BLaER1 treated with 17β-estradiol and CSF1 and Interleukin-3, amounts not matched to agents 10 nM and 100 nM (cell line): ENCODE measurements around the gene ZBED5.
"Not testable (repeated sequence)": the region's sequence is repeated elsewhere in the genome, so short reads cannot be mapped to it uniquely, and the experiment has no call there.

Experiments
- H3K27ac ChIP-seq, 11 experiments: shearing (Covaris generic); formaldehyde crosslinking; 2 replicates each; pipeline ENCODE4 v1.8.1; 2022
- H3K27me3 ChIP-seq, 11 experiments: shearing (Covaris generic); formaldehyde crosslinking; 2 replicates each; pipeline ENCODE4 v1.8.1; 2022
- H3K36me3 ChIP-seq, 11 experiments: shearing (Covaris generic); formaldehyde crosslinking; 2 replicates each; pipeline ENCODE4 v1.8.1; 2022
- H3K4me1 ChIP-seq, 10 experiments: shearing (Covaris generic); formaldehyde crosslinking; 2 replicates each; pipeline ENCODE4 v1.8.1; 2022
- H3K4me2 ChIP-seq, 11 experiments: shearing (Covaris generic); formaldehyde crosslinking; 2 replicates each; pipeline ENCODE4 v1.8.1; 2022
- H3K4me3 ChIP-seq, 10 experiments: shearing (Covaris generic); formaldehyde crosslinking; 2 replicates each; pipeline ENCODE4 v1.8.1; 2022
- H3K9ac ChIP-seq, 11 experiments: shearing (Covaris generic); formaldehyde crosslinking; 2 replicates each; pipeline ENCODE4 v1.8.1; 2022
- H3K9me3 ChIP-seq, 11 experiments: shearing (Covaris generic); formaldehyde crosslinking; replicated peaks in 1 of 11; 2 replicates each; pipeline ENCODE4 v1.8.1; 2022
- H4K20me1 ChIP-seq, 11 experiments: shearing (Covaris generic); formaldehyde crosslinking; 2 replicates each; pipeline ENCODE4 v1.8.1; 2022
- Cebpa-rat ChIP-seq, 11 experiments: shearing (Covaris generic); IDR thresholded peaks; 2 replicates each; pipeline ENCODE4 v1.8.1; 2022

The ZBED5 gene

GRCh38 chr11:10897150-10897549 lies 39.3 kb upstream of the ZBED5 start:
- no peak for TF ChIP-seq Cebpa-rat (IDR thresholded peaks at IDR 0.05)
- Histone ChIP-seq H3K9ac (no peak overlapping the region), H3K9me3 (peaks cover 0 to 12% (median 0%) of the 10 kb centered on the region in 11 experiments; a peak in 4 of 22 replicates), H3K4me2 (peak overlapping the region in 2 of 11 experiments; percentile 89 to 93; a peak in 4 of 22 replicates), H3K4me1 (peaks cover 0 to 80% (median 17%) of the 10 kb centered on the region in 10 experiments; a peak in 14 of 20 replicates), H4K20me1 (no peaks in the 10 kb centered on the region), H3K27me3 (no peaks in the 10 kb centered on the region), H3K4me3 (no peak overlapping the region), H3K36me3 (no peaks in the 10 kb centered on the region), H3K27ac (peak overlapping the region in 3 of 11 experiments; percentile 26 to 97 (median 45); a peak in 5 of 22 replicates)

GRCh38 chr11:10896493-10896892 lies 38.6 kb upstream of the ZBED5 start:
- peaks cover 0 to 80% (median 17%) of the 10 kb centered on the region in 10 experiments; a peak in 14 of 20 replicates for H3K4me1 ChIP-seq
- no peaks in the 10 kb centered on the region for H3K36me3 ChIP-seq
- no peak overlapping the region for H3K4me3 ChIP-seq
- no peak for TF ChIP-seq Cebpa-rat (IDR thresholded peaks at IDR 0.05)
- H3K27me3 ChIP-seq: no peaks in the 10 kb centered on the region
- H3K4me2 ChIP-seq: peak overlapping the region in 2 of 11 experiments; percentile 89 to 93; a peak in 2 of 22 replicates
- H3K9me3 ChIP-seq: peaks cover 0 to 18% (median 0%) of the 10 kb centered on the region in 11 experiments; a peak in 4 of 22 replicates
- H3K9ac ChIP-seq: no peak overlapping the region
- no peak overlapping the region for H3K27ac ChIP-seq
- H4K20me1 ChIP-seq: no peaks in the 10 kb centered on the region

- H4K20me1 ChIP-seq: no peaks in the 10 kb centered on the region
- H3K27ac ChIP-seq: no peak overlapping the region
- no peak overlapping the region for H3K9ac ChIP-seq
- H3K4me1 ChIP-seq: peaks cover 0 to 77% (median 14%) of the 10 kb centered on the region in 10 experiments; a peak in 14 of 20 replicates
- no peaks in the 10 kb centered on the region for H3K27me3 ChIP-seq
- no peak overlapping the region for H3K4me2 ChIP-seq
- no peak overlapping the region for H3K4me3 ChIP-seq
- peaks cover 6 to 27% (median 10%) of the 10 kb centered on the region in 11 experiments; a peak in 21 of 22 replicates for H3K9me3 ChIP-seq
- no peaks in the 10 kb centered on the region for H3K36me3 ChIP-seq
- no peak for TF ChIP-seq Cebpa-rat (IDR thresholded peaks at IDR 0.05)
Observed at GRCh38 chr11:10895285-10895684, 37.4 kb upstream of the ZBED5 start.

- no peak for TF ChIP-seq Cebpa-rat (IDR thresholded peaks at IDR 0.05)
- Histone ChIP-seq H3K27me3 (no peaks in the 10 kb centered on the region), H4K20me1 (no peaks in the 10 kb centered on the region), H3K9ac (no peak overlapping the region), H3K27ac (no peak overlapping the region), H3K4me3 (no peak overlapping the region), H3K9me3 (peaks cover 13 to 34% (median 16%) of the 10 kb centered on the region in 11 experiments), H3K4me2 (peak overlapping the region in 1 of 11 experiments; percentile 4; a peak in 1 of 22 replicates), H3K36me3 (no peaks in the 10 kb centered on the region), H3K4me1 (peaks cover 0 to 71% (median 8%) of the 10 kb centered on the region in 10 experiments; a peak in 13 of 20 replicates)
Observed at GRCh38 chr11:10894666-10895065, 36.8 kb upstream of the ZBED5 start.

- Histone ChIP-seq H3K4me2 (no peak overlapping the region), H3K27ac (no peak overlapping the region), H3K9ac (no peak overlapping the region), H3K4me1 (peaks cover 0 to 61% (median 0%) of the 10 kb centered on the region in 10 experiments; a peak in 8 of 20 replicates), H3K9me3 (peaks cover 15 to 43% (median 21%) of the 10 kb centered on the region in 11 experiments), H3K4me3 (no peak overlapping the region), H3K36me3 (no peaks in the 10 kb centered on the region), H4K20me1 (no peaks in the 10 kb centered on the region), H3K27me3 (no peaks in the 10 kb centered on the region)
- no peak for TF ChIP-seq Cebpa-rat (IDR thresholded peaks at IDR 0.05)
Observed at GRCh38 chr11:10893714-10894151, 35.9 kb upstream of the ZBED5 start.

- TF ChIP-seq Cebpa-rat (IDR thresholded peaks at IDR 0.05): no peak
- no peak overlapping the region for H3K9ac ChIP-seq
- peak overlapping the region in 3 of 11 experiments; percentile 20 to 76 (median 59); a peak in 6 of 22 replicates for H3K27ac ChIP-seq
- H3K4me3 ChIP-seq: no peak overlapping the region
- no peaks in the 10 kb centered on the region for H3K27me3 ChIP-seq
- H3K4me1 ChIP-seq: peaks cover 0 to 46% (median 0%) of the 10 kb centered on the region in 10 experiments; a peak in 5 of 20 replicates
- H3K36me3 ChIP-seq: no peaks in the 10 kb centered on the region
- H3K4me2 ChIP-seq: peak overlapping the region in 2 of 11 experiments; percentile 34 to 69; a peak in 4 of 22 replicates
- no peaks in the 10 kb centered on the region for H4K20me1 ChIP-seq
- H3K9me3 ChIP-seq: peaks cover 15 to 43% (median 21%) of the 10 kb centered on the region in 11 experiments
Observed at GRCh38 chr11:10892250-10892649, 34.4 kb upstream of the ZBED5 start.

- no peak overlapping the region for H3K9ac ChIP-seq
Observed at GRCh38 chr11:10891151-10891720, 33.4 kb upstream of the ZBED5 start.

GRCh38 chr11:10890083-10890482 lies 32.2 kb upstream of the ZBED5 start:
- not testable (repeated sequence) for H3K27ac ChIP-seq, H3K36me3 ChIP-seq, H3K9ac ChIP-seq, H4K20me1 ChIP-seq, H3K4me3 ChIP-seq, H3K4me2 ChIP-seq, H3K27me3 ChIP-seq
- H3K4me1 ChIP-seq: peaks cover 0 to 34% (median 0%) of the 10 kb centered on the region in 10 experiments; a peak in 5 of 20 replicates
- H3K9me3 ChIP-seq: peaks cover 15 to 43% (median 21%) of the 10 kb centered on the region in 11 experiments

More at GRCh38 chr11:10891151-10891720, 33.4 kb upstream of the ZBED5 start:
- peaks cover 15 to 43% (median 21%) of the 10 kb centered on the region in 11 experiments for H3K9me3 ChIP-seq
- no peak for TF ChIP-seq Cebpa-rat (IDR thresholded peaks at IDR 0.05)
- peaks cover 0 to 36% (median 0%) of the 10 kb centered on the region in 10 experiments; a peak in 5 of 20 replicates for H3K4me1 ChIP-seq
- peak overlapping the region in 2 of 11 experiments; percentile 34 to 69; a peak in 3 of 22 replicates for H3K4me2 ChIP-seq
- peak overlapping the region in 2 of 11 experiments; percentile 24 to 76; a peak in 3 of 22 replicates for H3K27ac ChIP-seq
- no peaks in the 10 kb centered on the region for H3K27me3 ChIP-seq
- no peaks in the 10 kb centered on the region for H4K20me1 ChIP-seq
- H3K4me3 ChIP-seq: no peak overlapping the region
- no peaks in the 10 kb centered on the region for H3K36me3 ChIP-seq

GRCh38 chr11:10887307-10887706 lies 29.5 kb upstream of the ZBED5 start:
- Histone ChIP-seq H3K27ac (no peak overlapping the region), H3K9ac (no peak overlapping the region), H3K4me1 (peaks cover 0 to 22% (median 0%) of the 10 kb centered on the region in 10 experiments; a peak in 5 of 20 replicates), H3K36me3 (peaks cover 0 to 8% (median 0%) of the 10 kb centered on the region in 11 experiments; a peak in 1 of 22 replicates), H3K27me3 (no peaks in the 10 kb centered on the region), H3K4me2 (no peak overlapping the region), H3K9me3 (peaks cover 31 to 47% (median 34%) of the 10 kb centered on the region in 11 experiments), H4K20me1 (no peaks in the 10 kb centered on the region), H3K4me3 (no peak overlapping the region)
- TF ChIP-seq Cebpa-rat (IDR thresholded peaks at IDR 0.05): no peak
